GM18858 (cell line): ENCODE data around the gene GNAT2.
A peak's percentile ranks its signal among the peaks of the same experiment; 100 is the strongest.
"Not testable (repeated sequence)": the region's sequence is repeated elsewhere in the genome, so short reads cannot be mapped to it uniquely, and the experiment has no call there.

Experiments used
- ATAC-seq: cut with Tn5 transposase; IDR thresholded peaks from one replicate; pipeline ENCODE4 v1.9.1; 2021; ENCODE audit not compliant: unreplicated experiment

Gene GNAT2

DNA sequence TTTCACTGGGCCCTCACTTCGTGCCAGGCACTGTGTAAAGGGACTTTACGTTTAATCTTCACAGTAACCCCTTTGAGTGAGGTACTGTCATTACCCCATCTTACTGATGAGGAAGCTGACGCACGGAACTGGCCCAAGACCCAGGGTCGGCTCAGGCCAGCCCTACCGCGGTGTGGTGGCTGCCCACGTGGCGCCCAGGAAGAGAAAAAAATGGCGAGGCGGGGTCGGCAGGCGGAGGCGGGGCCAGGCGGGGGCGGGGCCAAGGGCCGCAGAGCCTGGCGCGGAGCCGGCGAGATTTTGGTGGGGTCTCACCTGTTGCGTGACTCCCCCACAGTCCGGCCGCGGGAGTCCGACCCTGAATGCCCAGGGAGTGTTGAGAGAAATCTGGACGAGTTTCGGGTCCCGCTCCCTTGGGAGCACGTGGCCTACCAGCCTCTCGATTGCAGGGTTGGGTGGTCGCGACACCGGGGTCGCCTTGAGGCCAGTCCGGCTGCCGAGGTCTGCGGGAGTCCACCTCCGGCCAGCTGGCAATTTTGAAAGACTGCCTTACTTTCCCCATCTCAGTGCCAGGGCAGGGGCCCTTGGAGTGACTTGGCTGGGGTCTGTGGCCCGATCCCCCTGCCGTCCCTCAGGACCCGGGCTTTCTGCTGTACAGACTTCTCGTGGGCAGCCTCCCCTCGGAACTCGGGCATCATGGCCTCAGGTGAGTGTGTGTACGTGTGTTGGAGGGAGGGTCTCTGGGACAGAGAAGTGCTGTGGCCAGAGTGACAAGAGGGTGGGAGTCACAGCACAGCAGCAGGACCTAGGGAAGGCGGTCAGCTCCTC, at the start of gene GNAT2, which contains the start of gene AMPD2:
TSS of gene GNAT2 (minus strand) at position 41 of the 825 bp plus-strand sequence. CDS start 6,746 bp downstream, outside the sequence.
TSS of gene AMPD2 (plus strand) at position 262 of the 825 bp plus-strand sequence. CDS start 1,339 bp downstream, outside the sequence.
- ATAC-seq: no peak

DNA sequence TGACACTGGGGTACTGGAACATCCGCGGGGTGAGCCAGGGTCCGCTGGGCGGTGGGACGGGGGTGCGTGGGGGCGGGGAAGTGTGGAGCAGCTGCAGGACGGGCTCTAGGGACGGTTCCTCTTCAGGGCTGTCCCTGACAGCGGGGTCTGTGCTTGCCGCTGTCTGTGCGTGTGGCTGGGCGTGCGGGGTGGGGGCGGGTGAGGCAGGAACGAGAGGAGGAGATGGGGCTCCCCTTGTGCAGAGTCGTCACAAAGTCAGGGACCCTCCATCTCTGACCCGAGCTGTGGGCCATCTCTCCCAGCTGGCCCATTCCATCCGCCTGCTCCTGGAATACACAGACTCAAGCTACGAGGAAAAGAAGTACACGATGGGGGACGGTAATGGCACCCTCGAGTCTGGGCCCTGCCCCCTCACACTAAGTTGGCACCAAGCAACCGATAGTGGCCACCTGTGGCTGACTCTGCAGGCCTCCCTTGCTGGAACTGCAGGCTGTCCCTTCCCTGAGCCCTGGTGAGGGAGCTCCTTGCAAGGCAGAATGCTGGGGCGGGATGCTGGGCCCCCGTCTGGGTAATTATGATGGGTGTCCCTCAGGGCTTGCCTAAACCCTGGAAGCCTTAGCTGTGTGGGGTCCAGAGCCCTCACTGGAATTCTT, 48.8 kb upstream of the GNAT2 start:
- ATAC-seq: no peak

DNA sequence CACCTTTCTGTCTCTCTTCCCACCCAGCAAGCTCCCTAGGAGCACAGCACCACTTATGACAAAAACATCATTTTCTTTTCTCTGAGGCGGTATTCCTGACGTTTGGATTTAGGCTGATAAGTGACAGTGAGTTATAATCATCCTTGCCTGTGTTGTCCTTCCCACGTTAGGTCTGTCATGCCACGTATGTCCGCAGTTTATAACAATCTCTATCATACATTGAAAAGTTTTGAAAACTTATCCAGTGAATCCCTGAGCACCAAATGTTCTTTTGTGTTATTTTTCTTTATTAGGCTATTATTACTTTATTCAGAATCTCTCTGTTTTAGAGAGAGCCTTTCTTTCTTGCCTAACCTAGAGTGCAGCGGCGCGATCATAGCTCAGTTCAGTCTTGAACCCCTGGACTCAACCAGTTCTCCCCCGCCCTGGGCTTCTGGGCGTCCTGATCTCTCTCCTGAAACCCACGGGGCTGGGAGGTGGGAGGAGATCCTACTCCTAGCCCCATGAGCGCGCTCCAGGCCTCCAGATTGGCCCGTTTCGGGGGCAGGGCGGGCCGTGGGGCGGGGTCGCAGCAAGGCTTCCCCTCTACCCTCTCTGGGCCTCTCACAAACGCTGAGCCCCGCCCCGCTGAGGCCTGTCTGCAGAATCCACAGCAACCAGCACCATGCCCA, 48.2 kb upstream of the GNAT2 start, which contains the start of gene GSTM2:
TSS of gene GSTM2 (plus strand) at position 606 of the 671 bp plus-strand sequence. CDS start at position 665, 59 bp downstream.
- peak; percentile 84 for ATAC-seq

DNA sequence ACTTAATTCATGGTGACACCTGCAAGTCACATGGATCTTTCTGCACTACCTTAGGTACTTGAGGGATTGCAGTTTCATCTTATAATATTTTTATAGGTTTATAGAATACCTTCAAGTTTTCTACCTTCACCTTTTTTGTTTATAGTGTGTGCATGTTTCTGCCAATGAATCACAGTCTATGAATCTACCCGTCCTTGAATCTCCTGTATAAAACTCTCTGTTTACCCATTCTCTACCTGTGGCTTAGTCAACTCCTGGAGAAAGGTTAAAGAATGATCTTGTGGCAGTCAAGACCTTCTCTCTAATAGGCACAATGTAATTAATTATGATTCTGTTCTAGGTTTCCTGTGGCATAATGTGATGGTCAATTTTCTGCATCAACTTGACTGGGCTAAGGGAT, 45.3 kb upstream of the GNAT2 start:
- no peak for ATAC-seq

DNA sequence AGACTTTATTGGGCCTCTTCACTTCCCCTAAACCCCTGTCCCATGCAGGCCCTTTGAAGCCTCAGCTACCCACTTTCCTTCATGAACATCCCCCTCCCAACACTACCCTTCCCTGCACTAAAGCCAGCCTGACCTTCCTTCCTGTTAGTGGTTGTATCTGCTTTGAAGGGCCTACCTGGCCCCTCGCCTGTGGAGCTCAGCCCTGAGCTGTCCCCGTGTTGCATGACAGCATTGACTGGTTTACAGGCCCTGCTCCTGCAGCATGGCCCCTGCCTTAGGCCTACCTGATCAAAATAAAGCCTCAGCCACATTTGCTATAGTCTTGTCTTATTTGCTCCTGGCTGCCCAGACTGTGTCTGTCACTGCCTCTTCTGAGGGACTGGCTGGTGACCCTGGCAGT, 42.0 kb upstream of the GNAT2 start:
- ATAC-seq: no peak

DNA sequence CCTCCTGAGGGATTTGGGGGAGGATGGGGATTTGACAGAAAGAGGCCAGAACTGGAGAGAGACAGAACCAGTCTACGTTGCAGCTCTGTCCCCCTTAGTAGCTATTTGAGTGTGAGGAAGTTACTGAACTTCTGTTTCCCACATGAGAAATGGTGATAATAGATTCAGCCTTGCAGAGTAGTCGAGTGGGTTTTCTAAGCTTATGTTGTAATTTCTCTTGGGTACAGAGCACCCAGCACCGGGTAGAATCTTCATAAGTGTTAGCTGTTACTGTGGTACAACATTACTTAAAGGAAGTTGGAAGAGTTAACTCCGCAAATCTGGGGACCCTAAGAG, 41.2 kb upstream of the GNAT2 start:
- ATAC-seq: not testable (repeated sequence)

DNA sequence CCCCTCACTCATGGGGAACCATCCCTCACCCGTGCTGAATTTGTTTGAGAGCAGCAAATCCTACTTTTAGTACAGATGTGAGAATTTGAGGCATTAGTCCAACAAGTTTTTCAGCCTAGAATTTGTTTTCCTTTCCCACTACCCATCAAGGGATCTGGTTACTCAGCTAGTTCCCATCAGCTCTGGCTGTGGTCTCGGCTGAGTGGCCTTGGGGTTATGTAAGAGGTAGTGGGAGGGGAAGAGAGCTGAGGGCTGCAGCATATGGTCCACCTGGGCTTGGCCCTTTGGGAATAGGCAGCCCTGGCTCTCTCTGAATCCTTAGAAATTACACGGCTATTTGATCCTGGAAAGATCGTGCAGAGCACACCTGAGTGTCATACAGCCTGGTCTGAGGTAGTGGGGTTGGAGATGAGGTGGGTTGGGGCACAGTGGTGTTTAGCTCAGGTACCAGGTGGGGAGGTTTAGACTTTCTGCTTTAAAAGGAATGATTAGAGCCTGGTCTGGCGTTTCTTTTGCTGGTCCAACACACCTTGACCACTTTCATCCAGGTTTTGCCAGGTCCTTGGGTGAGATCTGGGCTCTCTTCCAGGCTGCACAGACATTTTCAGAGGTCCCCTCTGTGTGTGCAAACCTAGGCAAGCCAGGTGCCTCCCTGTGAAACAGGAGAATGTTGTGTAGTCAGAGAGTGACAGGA, 40.7 kb upstream of the GNAT2 start:
- no peak for ATAC-seq

DNA sequence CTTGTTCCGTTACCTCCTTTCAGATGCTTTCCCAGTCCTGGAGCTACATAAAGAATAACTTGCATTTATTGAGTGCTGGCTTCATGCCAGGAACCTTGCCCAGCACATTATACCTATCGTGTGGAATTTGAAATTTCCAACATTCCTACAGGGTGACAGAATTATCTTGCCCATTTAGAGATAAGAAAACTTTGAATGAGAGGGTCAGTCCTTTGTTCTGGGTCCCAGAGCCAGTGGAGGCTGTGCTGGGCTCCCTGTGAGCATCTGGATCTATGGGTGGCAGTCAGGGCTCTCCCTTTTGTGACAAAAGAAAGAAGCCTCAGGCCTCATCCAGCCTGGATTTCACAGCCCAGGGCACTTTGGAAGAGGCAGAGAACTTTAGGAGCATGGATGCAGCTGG, 39.7 kb upstream of the GNAT2 start:
- ATAC-seq: no peak

DNA sequence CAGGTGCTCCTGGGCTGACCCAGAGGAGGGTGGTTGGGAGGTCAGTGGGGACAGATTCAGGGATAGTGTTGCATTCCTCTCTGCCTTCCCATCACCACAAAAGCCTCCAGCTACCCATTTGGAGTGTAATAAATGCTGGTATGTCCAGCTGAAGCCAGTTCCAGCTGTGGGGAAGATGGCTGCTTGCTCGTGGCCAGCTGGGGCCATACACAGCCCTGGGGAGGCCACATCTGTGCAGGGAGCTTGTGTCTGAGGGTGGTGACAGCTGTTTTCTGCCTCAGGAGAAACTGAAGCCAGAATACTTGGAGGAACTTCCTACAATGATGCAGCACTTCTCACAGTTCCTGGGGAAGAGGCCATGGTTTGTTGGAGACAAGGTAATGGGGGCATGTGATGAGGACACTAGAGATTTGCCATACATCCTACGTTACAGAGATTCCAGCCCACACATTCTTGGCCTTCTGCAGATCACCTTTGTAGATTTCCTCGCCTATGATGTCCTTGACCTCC, 39.2 kb upstream of the GNAT2 start:
- no peak for ATAC-seq

DNA sequence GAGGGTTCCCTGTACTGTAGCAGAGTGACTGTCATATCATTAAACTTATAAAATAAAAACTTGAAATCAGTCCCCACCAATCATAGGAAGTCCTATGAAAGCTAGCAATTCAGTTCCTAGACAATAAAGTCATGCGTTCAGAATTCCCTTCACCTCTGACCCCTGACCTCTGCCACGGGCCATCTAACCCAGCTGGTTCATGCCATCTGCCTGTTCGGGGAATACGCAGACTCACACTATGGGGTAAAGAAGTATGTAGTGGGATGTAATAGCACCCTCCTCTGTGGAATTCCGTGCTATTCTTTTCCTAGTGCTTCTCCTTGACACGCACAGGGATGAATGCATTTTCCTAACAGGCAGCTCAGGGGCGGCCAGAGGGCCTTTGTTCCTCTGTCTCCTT, 38.6 kb upstream of the GNAT2 start:
- ATAC-seq: no peak

DNA sequence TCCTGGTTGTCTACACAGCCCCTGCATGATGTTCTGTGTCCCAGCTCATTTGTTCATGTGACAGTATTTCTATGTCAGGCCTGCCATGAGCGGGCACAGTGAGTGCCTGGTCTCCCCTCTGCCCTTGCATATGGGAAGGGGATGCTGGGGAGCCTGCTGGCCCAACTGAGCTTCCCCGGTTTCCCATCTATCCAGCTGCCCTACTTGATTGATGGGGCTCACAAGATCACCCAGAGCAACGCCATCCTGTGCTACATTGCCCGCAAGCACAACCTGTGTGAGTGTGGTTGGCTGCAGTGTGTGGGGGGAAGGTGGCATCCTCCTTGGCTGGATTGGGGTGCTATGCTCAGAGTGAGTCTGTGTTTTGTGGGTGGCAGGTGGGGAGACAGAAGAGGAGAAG, 38.0 kb upstream of the GNAT2 start:
- no peak for ATAC-seq

DNA sequence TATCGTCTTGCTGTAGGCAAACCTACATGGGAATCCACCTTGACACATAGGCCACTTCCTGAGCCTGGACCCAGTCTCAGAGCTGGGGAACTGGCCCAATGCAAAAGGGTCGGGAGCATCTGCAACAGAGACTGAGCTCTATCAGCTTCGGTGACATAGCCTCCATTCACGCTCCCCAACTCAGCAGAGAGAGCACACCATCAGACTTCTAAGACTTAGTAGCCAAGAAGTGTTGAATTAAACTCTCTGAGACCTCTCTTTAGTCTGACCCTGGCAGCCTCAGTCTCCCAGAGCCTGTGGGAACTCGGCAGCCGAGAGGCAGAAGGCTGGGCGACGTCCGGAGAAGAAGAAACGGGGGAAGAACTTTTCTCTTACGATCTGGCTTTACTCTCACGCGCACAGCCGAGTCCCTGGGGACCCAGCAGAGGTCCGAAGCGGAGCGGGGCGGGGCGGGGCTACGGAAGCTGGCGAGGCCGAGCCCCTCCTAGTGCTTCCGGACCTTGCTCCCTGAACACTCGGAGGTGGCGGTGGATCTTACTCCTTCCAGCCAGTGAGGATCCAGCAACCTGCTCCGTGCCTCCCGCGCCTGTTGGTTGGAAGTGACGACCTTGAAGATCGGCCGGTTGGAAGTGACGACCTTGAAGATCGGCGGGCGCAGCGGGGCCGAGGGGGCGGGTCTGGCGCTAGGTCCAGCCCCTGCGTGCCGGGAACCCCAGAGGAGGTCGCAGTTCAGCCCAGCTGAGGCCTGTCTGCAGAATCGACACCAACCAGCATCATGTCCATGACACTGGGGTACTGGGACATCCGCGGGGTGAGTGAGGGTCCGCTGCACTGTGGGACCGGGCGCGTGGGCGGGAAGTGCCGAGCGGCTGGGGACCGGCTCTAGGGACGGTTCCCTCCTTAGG, 36.5 kb upstream of the GNAT2 start, which contains the start of gene GSTM4:
TSS of gene GSTM4 (plus strand) at position 485 of the 905 bp plus-strand sequence. CDS start at position 776, 291 bp downstream.
- ATAC-seq: peak; percentile 60

DNA sequence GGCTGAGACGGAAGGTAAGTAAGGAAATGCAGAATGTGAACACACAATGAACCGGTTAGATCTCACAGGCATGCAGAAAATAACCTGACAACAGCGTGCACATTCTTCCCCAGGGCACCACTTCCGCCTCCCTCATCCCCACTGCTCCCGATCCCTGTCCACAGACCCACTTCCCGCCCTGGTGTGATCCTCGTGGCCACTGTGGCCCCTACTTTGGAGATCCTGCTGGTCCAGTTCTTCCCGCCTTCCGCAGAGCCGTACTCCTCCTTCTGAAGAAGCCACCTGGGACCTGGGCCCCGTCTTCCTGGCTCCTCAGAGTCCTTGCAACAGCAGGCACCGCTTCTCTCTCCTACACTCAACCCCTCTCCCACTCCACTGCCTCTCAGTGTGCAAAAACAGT, 35.1 kb upstream of the GNAT2 start:
- no peak for ATAC-seq

DNA sequence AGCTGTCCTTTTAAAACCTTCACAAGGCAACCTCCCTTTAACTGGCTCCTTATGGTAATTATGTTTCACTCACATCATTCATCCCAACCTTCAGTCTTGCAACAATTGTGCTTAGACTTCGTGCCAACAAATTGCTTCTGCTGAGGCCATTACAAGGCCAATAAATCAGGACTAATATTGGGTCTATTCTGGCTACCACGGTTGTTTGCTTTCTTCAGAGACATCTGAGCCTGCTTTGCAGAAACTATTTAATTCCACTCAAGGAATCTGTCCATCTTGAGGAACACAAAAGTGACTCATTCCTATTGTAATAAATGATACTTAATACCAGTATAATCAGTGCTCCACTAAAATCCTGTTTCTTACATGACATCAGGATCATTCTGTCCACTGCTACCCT, 33.9 kb upstream of the GNAT2 start:
- ATAC-seq: no peak

DNA sequence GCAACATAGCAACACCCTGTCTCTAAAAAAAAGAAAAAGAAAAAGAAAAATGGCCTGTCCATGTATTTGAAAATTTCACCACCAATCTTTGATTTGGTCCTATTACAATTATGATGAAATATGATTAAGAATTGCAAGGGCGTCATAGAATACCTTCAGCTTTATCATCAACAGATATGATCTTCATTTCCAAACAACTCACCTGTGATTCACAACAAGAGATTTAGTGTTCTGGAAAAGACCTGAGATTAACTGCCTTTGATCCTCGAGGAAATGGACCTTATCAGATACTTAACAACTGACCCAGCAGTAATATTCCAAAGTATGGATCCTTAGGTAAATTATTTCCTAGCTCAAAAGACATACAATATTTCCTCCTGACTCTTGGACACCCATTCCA, 33.0 kb upstream of the GNAT2 start:
- ATAC-seq: no peak

DNA sequence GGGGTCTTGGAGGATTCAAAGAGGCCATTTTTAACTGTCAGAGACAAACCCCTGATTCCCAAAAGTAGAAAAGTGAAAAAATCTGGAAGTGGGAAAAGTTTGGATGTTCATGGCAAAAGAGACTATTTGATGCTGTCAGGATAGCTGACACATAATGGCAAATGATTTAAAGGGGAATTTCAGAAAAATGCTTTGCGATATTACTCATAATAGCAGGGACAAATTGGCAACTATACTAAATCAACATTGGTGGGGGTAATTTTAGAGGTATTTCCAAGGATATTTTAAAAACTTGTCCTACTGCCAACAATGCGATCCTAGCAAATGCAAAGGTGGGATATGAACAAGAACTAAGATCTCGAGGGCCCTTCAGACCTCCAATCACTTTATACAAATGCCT, 31.2 kb upstream of the GNAT2 start:
- ATAC-seq: no peak

DNA sequence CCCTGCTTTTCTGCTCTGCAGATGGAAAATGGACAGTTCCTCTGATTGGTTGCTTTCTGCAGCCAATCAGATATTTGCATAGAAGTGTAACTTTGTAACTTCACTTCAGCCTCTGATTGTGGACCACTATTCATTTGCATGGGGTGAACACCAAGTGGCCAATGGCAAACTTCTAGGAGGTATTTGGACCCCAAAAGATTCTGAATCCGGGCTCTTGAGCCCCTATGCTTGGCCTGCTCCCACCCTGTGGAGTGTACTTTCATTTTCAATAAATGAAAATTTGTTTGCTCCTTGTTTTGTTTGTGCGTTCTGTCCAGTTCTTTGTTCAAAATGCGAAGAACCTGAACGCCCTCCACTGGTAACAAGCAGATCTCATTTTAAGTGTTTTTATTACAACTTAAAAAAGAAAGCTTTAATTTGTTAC, 30.1 kb upstream of the GNAT2 start:
- ATAC-seq: no peak

DNA sequence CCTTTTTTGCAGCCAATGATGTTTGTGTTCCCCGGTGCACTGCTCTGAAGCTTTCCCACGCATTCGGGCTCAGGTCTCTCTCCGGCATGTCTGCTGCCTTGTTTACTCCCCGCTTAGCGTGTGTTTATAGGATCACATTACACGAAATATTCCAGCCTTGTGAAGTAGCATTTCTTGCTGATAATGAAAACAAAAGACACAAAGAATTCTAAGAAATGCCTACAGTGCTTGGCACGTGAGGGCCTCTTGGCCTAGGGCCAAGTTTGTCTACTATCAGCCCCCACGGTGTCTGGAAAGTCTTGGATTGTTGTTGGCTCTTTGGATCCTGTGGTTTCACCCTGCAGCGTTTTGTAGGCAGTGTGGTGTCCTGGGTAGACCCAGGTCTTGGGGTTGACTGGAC, 25.3 kb upstream of the GNAT2 start:
- no peak for ATAC-seq

DNA sequence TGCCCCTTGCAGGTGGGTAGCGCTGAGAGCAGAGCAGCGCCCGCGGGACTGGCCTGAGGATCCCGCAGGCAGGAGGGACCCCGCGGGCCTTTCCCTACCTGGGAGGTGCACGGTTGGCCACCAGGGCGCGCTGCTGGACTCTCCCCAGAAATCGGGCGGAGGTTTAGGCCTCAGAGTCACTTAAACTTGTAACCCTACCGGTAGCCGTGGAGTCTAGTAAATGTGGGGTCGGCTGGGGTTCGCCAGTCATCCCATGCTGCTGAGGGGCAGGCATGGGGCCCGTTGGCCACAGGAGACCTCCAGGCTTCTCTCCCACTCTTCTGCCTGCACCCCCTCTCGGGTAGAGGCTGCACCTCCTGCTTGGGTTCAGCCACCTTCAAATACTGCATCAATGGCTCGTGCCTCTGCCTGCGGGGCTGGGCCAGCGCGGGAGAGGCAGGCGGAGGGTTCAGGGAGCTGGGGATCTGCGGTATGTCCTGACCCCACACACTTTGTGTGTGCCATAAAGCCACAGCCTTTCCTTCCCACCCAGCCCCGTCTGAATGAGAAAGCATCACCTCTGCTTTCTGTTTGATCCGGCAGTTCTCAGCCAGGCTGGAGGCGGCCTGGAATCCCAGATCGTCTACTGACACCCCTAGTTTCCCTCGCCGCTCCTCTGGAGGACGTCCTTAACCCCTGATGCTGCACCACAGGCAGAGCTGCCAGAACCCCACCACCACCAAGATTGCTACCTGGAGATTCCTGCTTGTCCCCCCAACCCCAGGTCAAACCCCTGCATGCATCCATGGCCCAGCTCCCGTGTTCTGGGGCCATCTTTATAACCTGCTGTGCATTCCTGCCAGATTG, 24.2 kb upstream of the GNAT2 start:
- ATAC-seq: peak; percentile 56
